HK-2 (cell line): ENCODE measurements around the gene USH1G.
"Not testable (repeated sequence)": the region's sequence is repeated elsewhere in the genome, so short reads cannot be mapped to it uniquely, and the experiment has no call there.

Experiments
- DNase-seq: peaks from one replicate; pipeline ENCODE4 v3.0.0-alpha.2; 2018; ENCODE audit not compliant: unreplicated experiment

The USH1G gene

GRCh38 chr17:74922694-74923537 is at the start of gene USH1G:
Gene USH1G, minus strand, starts transcription at chr17:74923255. Its CDS starts 182 bp downstream, at chr17:74923073.
- no peak for DNase-seq

GRCh38 chr17:74972107-74972972 is 49.3 kb upstream of the USH1G start, which contains the start of gene HID1:
Gene HID1, minus strand, starts transcription at chr17:74972759. Its CDS starts 103 bp downstream, at chr17:74972656.
- no peak for DNase-seq

GRCh38 chr17:74971842-74972106 is 48.7 kb upstream of the USH1G start:
- no peak for DNase-seq

GRCh38 chr17:74971069-74971841 is 48.2 kb upstream of the USH1G start:
- DNase-seq = no peak

- no peak for DNase-seq
Observed at GRCh38 chr17:74970395-74970794, 47.3 kb upstream of the USH1G start.

- not testable (repeated sequence) for DNase-seq
Observed at GRCh38 chr17:74969501-74969900, 46.4 kb upstream of the USH1G start.

GRCh38 chr17:74968361-74968780 is 45.3 kb upstream of the USH1G start:
- no peak for DNase-seq

- DNase-seq = no peak
Observed at GRCh38 chr17:74964988-74965622, 42.0 kb upstream of the USH1G start.

- no peak for DNase-seq
Observed at GRCh38 chr17:74964246-74964761, 41.2 kb upstream of the USH1G start.

GRCh38 chr17:74963656-74964055 is 40.6 kb upstream of the USH1G start:
- DNase-seq = no peak

- no peak for DNase-seq
Observed at GRCh38 chr17:74962622-74963394, 39.8 kb upstream of the USH1G start.

GRCh38 chr17:74961657-74962350 is 38.7 kb upstream of the USH1G start:
- DNase-seq = peak; percentile 90

- DNase-seq = peak; percentile 76
Observed at GRCh38 chr17:74960570-74961342, 37.7 kb upstream of the USH1G start.

- DNase-seq = peak; percentile 35
Observed at GRCh38 chr17:74959826-74960515, 36.9 kb upstream of the USH1G start.

- DNase-seq = peak; percentile 84
Observed at GRCh38 chr17:74957935-74958740, 35.1 kb upstream of the USH1G start.

GRCh38 chr17:74956093-74956492 is 33.0 kb upstream of the USH1G start:
- DNase-seq = no peak

GRCh38 chr17:74954665-74955421 is 31.8 kb upstream of the USH1G start:
- no peak for DNase-seq
